PC-9 (cell line): ENCODE data around the gene SPATA7.

Experiments
- CTCF ChIP-seq: fragments of 200-600 bp; sonication (generic); conservative IDR thresholded peaks from 2 replicates; pipeline ENCODE4 v1.6.1; 2017; ENCODE audit warnings: mixed run types, antibody characterized with exemption, mild to moderate bottlenecking, moderate library complexity
- EZH2 ChIP-seq: fragments of 200-600 bp; sonication (generic); IDR thresholded peaks from 2 replicates; pipeline ENCODE4 v1.8.0; 2017; ENCODE audit warnings: antibody characterized with exemption, low read depth

GRCh38 chr14:88481794-88482193, 96.3 kb downstream of the SPATA7 start:
- TF ChIP-seq CTCF (no peak), EZH2 (no peak)
